Left ventricle myocardium inferior (tissue), 1 donor: ENCODE data around the gene ZAP70. TPM values are rescaled to one million over a fixed set of nuclear protein-coding genes. Genes with fewer than 3 reads are reported as not detected.

Experiments used
- DNase-seq: peaks from one replicate; pipeline ENCODE4 v3.0.0-alpha.2; 2020
- H3K27ac ChIP-seq: fragments of 200-600 bp; replicated peaks from 2 replicates; pipeline ENCODE4 v1.8.0; 2021
- H3K27me3 ChIP-seq: fragments of 200-600 bp; 2 replicates; pipeline ENCODE4 v1.8.0; 2021; ENCODE audit warnings: low read depth
- H3K36me3 ChIP-seq: fragments of 200-600 bp; 2 replicates; pipeline ENCODE4 v1.8.0; 2021
- H3K4me1 ChIP-seq: fragments of 200-600 bp; 2 replicates; pipeline ENCODE4 v1.8.0; 2021
- H3K4me3 ChIP-seq: fragments of 200-600 bp; 2 replicates; pipeline ENCODE4 v1.8.0; 2021; ENCODE audit warnings: mild to moderate bottlenecking, moderate library complexity
- H3K9me3 ChIP-seq: fragments of 200-600 bp; replicated peaks from 2 replicates; pipeline ENCODE4 v1.8.0; 2021
- intact Hi-C: fragments of 100-400 bp; cut with micrococcal nuclease; formaldehyde crosslinking; loops from one replicate; pipeline ENCODE4 v1.11.0; 2022
- total RNA-seq: library from RNA; stranded (reverse); fragmentation: NEBNext Ultra II Directional; extraction: Animal tissue kit (Norgen Biotek cat#: 25700); gene quantifications from one replicate; pipeline ENCODE4 v1.2.1, GENCODE V29; 2021
- TF ChIP-seq, protein P1 (sequence below): fragments of 200-600 bp; IDR thresholded peaks from 2 replicates; pipeline ENCODE4 v1.8.0; 2021; ENCODE audit warnings: antibody characterized with exemption, mild to moderate bottlenecking, borderline replicate concordance
- donor health status: DM: no; HTN: yes; CAD: no; lungs with severe emphysema.

Gene ZAP70
- total RNA-seq, 1 donor from 2014 or later = 0.55 TPM

DNA sequence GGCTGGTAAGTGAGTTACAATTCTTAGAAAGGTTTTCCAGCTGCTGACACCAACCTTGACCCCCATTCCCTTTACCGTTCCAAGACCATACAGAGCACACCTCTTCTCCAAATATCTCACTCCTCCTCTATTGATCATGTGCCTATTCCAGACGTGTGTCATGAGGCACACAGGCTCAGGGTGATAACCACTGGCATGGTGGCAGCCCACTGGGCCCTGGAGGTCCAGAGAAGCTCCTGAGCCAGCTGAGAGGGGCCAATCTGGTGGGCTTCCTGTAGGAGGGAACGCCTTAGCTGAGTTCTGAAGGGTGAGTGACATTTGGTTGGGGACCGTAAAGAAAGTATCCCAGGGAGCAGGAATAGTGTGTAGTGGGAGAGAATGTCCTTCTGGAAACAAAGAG is 28.3 kb downstream of the ZAP70 start:
- Histone ChIP-seq H3K36me3 (no peaks in the 10 kb centered on the region), H3K27ac (peak overlapping the region; percentile 14), H3K27me3 (no peaks in the 10 kb centered on the region), H3K9me3 (no peaks in the 10 kb centered on the region), H3K4me3 (no peak overlapping the region), H3K4me1 (peaks cover 16% of the 10 kb centered on the region)
- intact Hi-C loops = no loop called here
- no peak for DNase-seq
- TF ChIP-seq, protein P1, sequence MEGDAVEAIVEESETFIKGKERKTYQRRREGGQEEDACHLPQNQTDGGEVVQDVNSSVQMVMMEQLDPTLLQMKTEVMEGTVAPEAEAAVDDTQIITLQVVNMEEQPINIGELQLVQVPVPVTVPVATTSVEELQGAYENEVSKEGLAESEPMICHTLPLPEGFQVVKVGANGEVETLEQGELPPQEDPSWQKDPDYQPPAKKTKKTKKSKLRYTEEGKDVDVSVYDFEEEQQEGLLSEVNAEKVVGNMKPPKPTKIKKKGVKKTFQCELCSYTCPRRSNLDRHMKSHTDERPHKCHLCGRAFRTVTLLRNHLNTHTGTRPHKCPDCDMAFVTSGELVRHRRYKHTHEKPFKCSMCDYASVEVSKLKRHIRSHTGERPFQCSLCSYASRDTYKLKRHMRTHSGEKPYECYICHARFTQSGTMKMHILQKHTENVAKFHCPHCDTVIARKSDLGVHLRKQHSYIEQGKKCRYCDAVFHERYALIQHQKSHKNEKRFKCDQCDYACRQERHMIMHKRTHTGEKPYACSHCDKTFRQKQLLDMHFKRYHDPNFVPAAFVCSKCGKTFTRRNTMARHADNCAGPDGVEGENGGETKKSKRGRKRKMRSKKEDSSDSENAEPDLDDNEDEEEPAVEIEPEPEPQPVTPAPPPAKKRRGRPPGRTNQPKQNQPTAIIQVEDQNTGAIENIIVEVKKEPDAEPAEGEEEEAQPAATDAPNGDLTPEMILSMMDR = no peak

DNA sequence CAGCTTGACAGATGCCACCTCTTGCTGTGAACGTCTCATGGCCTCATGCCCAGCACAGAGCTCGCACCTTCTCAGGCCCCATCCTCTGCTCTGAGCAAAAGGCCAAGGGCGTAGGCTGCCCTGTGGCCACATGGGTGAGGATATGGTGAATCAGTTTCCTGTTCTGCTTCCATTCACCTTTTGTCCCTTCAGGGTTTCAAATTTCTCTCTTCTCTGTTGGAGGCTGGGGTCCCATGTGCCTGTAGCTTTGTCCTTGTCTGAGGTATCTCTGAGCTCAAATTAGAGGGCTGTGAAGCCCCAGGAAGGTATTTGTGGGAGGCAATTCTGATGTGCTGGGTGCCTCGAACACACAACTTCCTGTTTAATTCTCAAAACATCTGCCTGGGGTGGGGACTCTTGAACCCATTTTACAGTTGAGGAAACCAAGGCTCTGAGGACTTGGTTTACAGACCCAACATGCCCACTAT is 29.0 kb downstream of the ZAP70 start:
- Histone ChIP-seq H3K4me1 (peaks cover 21% of the 10 kb centered on the region), H3K36me3 (no peaks in the 10 kb centered on the region), H3K9me3 (no peaks in the 10 kb centered on the region), H3K27ac (peak overlapping the region; percentile 14), H3K27me3 (no peaks in the 10 kb centered on the region), H3K4me3 (no peak overlapping the region)
- DNase-seq = peak; percentile 44
- intact Hi-C loops = no loop called here
- TF ChIP-seq, protein P1 = no peak

DNA sequence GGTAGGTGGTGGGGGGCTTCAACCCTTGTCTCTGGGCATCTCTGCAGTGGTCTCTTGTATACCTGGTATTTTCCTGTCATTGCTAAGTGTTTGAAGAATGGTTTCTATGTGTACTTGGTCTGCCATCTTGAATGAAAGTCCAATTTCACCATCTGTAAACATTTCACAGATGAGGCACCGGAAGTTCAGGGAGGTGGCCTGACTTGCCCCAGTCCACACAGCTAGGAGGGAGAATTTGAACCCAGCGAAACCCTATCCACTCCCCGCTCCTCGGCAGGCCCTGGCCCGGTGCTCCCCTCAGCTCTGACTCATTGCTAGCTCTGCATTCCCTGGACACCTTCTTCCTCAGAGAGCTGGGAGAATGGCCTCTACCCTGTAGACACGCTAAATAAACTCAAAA is 30.5 kb downstream of the ZAP70 start:
- no peaks in the 10 kb centered on the region for H3K9me3 ChIP-seq
- intact Hi-C loops = no loop called here
- no peak for DNase-seq

DNA sequence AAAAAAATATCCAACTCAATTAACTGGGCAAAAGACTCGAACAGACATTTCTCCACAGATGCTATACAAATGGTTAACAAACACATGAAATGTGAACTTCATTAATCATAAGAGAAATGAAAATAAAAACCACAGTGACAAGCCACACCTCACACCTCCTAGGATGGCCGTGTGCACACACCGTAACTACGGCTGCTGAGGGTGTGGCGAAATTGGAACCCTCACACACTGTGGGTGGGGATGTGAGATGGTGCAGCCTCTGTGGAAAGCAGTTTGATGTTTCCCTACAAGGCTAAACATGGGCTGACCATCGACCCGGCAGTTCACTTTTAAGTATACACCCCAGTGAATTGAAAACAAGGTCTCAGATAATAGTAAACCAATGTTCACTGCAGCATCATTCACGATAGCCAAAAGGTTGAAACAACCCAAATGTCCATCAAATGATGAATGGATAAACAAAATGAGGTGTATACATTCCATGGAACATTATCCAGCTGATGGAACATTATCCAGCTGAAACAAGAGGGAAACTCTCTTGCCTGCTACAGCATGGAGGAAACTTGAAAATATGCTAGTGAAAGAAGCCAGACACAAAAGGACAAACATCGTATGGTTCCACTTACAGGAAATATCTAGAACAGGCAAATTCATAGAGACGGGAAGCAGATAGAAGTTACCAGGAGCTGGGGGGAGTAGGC is 32.2 kb downstream of the ZAP70 start:
- Histone ChIP-seq H3K27ac (no peak overlapping the region), H3K4me1 (peaks cover 30% of the 10 kb centered on the region), H3K27me3 (no peaks in the 10 kb centered on the region), H3K4me3 (no peak overlapping the region), H3K36me3 (no peaks in the 10 kb centered on the region), H3K9me3 (no peaks in the 10 kb centered on the region)
- intact Hi-C loops = no loop called here
- TF ChIP-seq, protein P1 = no peak
- peak; percentile 7 for DNase-seq

More for the DNA sequence above, 30.5 kb downstream of the ZAP70 start:
- H3K36me3 ChIP-seq = no peaks in the 10 kb centered on the region
- no peak overlapping the region for H3K4me3 ChIP-seq
- H3K27me3 ChIP-seq = no peaks in the 10 kb centered on the region
- peaks cover 30% of the 10 kb centered on the region for H3K4me1 ChIP-seq
- TF ChIP-seq, protein P1 = no peak
- no peak overlapping the region for H3K27ac ChIP-seq

DNA sequence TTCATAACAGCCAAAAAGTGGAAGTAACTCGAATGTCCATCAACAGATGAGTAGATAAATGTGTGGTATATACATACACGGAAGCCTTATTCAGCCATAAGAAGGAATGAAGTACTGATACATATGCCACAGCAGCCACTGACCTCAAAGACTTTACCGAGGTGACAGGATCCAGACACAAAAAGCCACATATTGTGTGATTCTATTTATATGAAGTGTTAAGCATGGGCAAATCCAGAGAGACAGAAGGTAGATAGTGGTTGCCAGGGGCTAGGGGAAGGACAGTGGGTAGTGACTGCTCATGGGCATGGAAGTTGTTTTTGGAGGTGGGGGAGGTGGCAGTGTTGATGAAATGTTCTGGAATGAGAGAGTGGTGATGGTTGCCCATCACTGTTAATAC is 33.9 kb downstream of the ZAP70 start:
- H3K27me3 ChIP-seq = no peaks in the 10 kb centered on the region
- DNase-seq = no peak
- H3K27ac ChIP-seq = no peak overlapping the region
- intact Hi-C loops = no loop called here
- TF ChIP-seq, protein P1 = no peak
- no peaks in the 10 kb centered on the region for H3K9me3 ChIP-seq
- H3K4me3 ChIP-seq = no peak overlapping the region
- no peaks in the 10 kb centered on the region for H3K36me3 ChIP-seq
- H3K4me1 ChIP-seq = peaks cover 34% of the 10 kb centered on the region
